Measurements from ENCODE around the gene FHAD1.
A peak's percentile ranks its signal among the peaks of the same experiment; 100 is the strongest.

Gene FHAD1

DNA sequence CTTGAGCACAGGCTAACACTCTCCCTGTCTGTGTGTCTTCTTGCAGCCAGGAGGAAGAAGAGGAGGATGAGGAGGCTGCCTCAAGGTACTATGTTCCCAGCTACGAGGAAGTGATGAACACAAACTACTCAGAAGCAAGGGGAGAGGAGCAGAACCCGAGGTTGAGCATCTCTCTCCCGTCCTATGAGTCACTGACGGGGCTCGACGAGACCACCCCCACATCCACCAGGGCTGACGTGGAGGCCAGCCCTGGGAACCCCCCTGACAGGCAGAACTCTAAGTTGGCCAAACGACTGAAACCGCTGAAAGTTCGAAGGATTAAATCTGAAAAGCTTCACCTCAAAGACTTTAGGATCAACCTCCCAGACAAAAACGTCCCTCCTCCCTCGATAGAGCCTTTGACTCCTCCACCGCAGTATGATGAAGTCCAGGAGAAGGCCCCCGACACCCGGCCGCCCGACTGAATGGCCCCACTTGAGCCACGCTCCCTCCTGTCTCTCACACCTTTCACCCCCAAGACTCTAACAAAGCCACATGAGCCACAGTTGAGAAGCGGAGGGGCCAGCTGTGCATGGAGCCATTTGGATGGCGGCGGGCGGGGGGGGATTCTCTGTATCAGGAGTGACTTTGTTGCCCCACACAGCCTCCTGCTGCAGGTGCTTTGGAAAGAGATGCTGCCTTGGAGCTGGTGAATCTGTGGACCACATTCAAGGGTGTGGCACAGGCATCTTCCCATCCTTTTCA, 27.6 kb upstream of the FHAD1 start:
- DNase-seq, result no peak

GRCh38 chr1:15220024-15220392, 27.0 kb upstream of the FHAD1 start:
- DNase-seq, result no peak

- no peak for DNase-seq
Observed at GRCh38 chr1:15220825-15221431, 26.1 kb upstream of the FHAD1 start.

GRCh38 chr1:15222653-15223303, 24.2 kb upstream of the FHAD1 start:
- no peak for DNase-seq

DNA sequence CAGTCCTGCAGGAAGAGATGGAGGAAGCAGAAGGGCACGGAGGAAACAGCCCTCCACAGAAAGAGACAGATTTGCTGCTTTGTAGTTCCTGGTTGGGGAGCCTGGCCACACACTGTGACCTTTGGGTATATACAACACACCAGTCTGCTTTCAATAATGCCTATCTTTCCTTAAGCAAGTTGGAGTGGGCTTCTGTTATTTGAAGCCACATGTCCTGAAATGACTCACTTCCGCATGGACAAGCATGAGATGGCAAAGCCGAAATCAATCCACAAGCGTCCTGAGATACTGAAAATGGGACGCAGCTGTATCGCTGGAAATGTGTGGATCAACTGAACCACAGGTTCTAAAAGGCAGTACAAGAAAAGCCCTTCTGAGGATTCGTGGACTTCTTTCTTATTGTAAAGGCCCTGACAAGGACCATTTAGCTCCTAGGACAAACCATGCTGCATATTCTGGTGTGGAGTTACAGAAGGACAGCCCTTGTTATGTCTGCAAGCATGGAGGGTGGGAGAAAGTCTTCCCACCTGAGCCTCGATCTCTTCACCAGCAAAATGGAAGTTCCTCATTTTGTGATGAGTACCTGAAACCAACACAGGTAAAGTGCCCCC, 22.7 kb upstream of the FHAD1 start:
- DNase-seq, result peak; percentile 72

DNA sequence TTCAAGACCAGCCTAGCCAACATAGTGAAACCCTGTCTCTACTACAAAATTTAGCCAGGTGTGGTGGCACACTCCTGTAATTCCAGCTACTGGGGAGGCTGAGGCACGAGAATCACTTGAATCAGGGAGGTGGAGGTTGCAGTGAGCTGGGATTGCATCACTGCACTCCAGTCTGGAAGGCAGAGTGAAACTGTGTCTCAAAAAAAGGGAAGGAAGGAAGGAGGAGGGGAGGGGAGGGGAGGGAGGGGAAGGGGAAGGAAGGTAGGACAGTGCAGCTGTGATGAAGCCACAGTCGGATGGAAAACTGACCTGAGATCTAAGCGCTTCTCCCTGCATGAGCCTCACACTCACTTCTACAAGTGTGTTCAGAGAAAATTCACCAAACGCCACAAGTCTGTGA, 22.0 kb upstream of the FHAD1 start:
- peak; percentile 69 for DNase-seq

DNA sequence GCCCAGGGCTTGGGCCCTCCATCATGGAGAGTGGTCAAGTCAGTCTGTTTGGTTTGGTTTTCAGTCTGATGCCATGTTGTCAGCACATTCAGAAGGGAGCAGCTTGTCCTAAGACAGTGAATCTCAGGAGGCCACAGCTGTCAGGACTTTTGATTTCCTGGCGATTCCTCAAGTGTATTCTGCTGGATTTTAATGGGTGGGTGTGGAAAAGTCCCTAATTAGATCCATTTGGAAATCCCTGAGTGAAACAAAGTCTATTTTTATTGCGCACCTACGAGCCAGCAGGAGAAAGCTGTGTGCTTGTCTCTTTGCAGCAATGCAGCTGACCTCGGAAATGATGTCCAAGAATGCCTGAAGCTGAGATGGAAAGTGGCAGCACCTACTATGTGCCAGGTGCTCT, 21.6 kb upstream of the FHAD1 start:
- no peak for DNase-seq

- no peak for DNase-seq
Observed at GRCh38 chr1:15226388-15227255, 20.4 kb upstream of the FHAD1 start.

DNA sequence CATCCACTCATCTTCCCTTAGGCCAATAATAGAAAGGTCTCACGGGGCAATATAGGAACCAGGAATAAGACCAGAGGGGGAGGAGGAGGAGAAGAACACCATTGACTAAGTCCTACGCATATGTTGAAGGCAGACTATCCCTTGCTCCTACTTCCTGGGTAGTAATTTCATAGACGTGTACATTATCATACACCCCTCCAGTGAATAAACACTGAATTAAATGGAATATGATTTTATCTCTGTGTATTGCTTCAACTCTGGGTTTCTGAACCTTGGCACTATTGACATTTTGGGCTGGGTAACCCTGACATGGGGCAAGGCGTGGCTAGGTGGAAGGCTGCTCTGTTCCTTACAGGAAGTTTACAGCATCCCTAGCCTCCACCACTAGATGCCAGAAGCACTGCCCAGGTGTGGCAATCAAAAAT, 17.3 kb upstream of the FHAD1 start:
- no peak for DNase-seq

GRCh38 chr1:15231714-15232201, 15.3 kb upstream of the FHAD1 start:
- peak; percentile 97 for DNase-seq

DNA sequence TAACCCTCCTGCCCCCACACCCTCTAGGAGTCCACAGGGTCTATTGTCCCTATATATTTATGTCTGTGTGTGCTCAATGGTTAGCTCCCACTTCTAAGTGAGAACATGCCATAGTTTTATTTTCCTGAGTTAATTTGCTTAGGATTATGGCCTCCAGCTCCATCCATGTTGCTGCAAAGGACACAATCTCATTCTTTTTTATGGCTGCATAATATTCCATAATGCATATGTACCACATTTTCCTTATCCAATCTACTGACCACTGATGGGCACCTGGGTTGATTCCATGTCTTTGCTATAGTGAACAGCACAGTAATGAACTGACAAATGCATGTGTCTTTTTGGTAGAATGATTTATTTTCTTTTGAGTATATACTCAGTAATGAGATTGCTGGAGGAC, 13.3 kb upstream of the FHAD1 start:
- DNase-seq, result no peak

GRCh38 chr1:15236321-15236721, 10.7 kb upstream of the FHAD1 start:
- no peak for DNase-seq

DNA sequence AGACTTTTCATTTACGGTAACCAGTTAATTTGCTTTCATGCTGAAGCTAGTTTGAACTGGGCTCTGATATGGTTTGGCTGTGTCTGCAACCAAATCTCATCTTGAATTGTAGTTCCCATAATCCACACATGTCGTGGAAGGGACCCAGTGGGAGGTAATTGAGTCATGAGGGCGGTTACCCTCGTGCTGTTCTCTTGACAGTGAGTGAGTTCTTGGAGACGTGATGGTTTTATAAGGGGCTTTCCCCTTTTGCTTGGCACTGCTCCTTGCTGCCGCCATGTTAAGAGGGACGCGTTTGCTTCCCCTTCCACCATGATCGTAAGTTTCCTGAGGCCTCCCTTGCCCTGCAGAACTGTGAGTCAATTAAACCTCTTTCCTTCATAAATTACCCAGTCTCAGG, 10.3 kb upstream of the FHAD1 start:
- no peak for DNase-seq

- no peak for DNase-seq
Observed at GRCh38 chr1:15238789-15239188, 8.2 kb upstream of the FHAD1 start.

DNA sequence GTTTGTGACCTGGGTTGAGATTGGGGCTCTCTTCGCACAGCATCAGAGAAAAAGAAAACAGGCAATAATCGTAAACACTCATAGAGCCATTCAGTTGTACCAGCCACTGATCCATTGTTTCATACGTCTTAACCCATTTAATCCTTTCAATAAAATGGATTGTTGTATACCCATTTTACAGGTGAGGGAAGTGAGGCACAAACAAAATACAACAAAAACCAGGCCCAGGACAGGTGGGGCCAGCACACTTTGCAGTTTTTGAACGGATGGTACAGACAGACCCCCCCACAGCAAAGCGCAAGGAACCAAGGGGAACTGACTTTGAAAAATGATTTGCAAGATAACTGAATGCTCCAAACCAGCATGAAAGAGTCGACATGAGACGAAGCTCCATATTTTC, 4.3 kb upstream of the FHAD1 start:
- no peak for DNase-seq

GRCh38 chr1:15243275-15244043, 3.6 kb upstream of the FHAD1 start:
- DNase-seq, result no peak

- no peak for DNase-seq
Observed at GRCh38 chr1:15244813-15245212, 2.2 kb upstream of the FHAD1 start.

- DNase-seq, result peak; percentile 69
Observed at GRCh38 chr1:15245593-15246360, 1.2 kb upstream of the FHAD1 start.

DNA sequence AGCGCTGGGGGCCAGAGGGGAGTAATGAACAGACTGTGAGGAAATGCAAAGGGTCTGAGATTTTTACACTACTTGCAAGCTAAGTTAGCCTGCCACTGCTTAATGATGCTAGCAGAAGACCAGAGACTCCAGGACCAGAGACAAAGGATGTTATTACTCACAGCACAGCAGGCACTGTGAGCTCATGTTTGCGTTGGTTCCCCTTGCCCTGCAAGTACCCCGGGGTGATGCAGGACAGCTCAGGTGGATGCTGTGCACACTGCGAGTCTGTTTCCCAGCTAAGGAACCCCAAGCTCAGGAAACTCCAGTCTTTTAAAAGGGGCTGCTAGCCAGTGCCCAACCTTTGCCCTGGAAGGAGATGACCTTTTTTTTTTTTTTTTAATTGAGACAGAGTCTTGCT, 1.2 kb downstream of the FHAD1 start:
- no peak for DNase-seq

- peak; percentile 66 for DNase-seq
Observed at GRCh38 chr1:15249081-15249480, 2.1 kb downstream of the FHAD1 start.
